Ascending aorta (tissue), 2 donors: Measurements from ENCODE around the gene PNMA6F. TPM values are rescaled to one million over a fixed set of nuclear protein-coding genes. Genes with fewer than 3 reads are reported as not detected.

Source experiments
- DNase-seq, 2 donors: peaks; one replicate each; pipeline ENCODE4 v3.0.0-alpha.2; 2019; ENCODE audit warnings: low spot score in 2 of 2
- H3K27ac ChIP-seq, 2 donors: fragments of 200-600 bp; sonication (generic); one replicate each; pipeline ENCODE4 v1.5.1; 2016 to 2017; ENCODE audit warnings: mild to moderate bottlenecking in 1 of 2
- H3K27me3 ChIP-seq: fragments of 200-600 bp; sonication (generic); one replicate; pipeline ENCODE4 v1.5.1; 2017
- H3K36me3 ChIP-seq, 2 donors: fragments of 200-600 bp; sonication (generic); one replicate each; pipeline ENCODE4 v1.5.1; 2016
- H3K4me1 ChIP-seq, 2 donors: fragments of 200-600 bp; sonication (generic); one replicate each; pipeline ENCODE4 v1.5.1; 2016 to 2017; ENCODE audit warnings: mild to moderate bottlenecking in 1 of 2
- H3K4me3 ChIP-seq, 2 donors: fragments of 200-600 bp; sonication (generic); one replicate each; pipeline ENCODE4 v1.5.1; 2016 to 2017; ENCODE audit warnings: mild to moderate bottlenecking in 1 of 2
- H3K9me3 ChIP-seq, 2 donors: fragments of 200-600 bp; sonication (generic); one replicate each; pipeline ENCODE4 v1.5.1; 2016
- CTCF ChIP-seq, 3 experiments: fragments of 200-600 bp in 2 of 3; fragments of 450-650 bp in 1 of 3; sonication (generic) in 2 of 3; IDR thresholded peaks; one replicate each; pipeline ENCODE4 v1.5.1; 2016 to 2019; ENCODE audit warnings: antibody characterized with exemption in 3 of 3, mild to moderate bottlenecking in 1 of 3, moderate library complexity in 1 of 3
- intact Hi-C: fragments of 100-400 bp; cut with DNase I; formaldehyde crosslinking; loops from one replicate; pipeline ENCODE4 v1.15.1; 2023
- total RNA-seq: library from RNA; depleted of rRNA; stranded (reverse); fragments of >200 nt; gene quantifications from one replicate; pipeline ENCODE4 v1.1.0, GENCODE V29; 2016

Gene PNMA6F
- total RNA-seq, 1 donor from 2014 or later = not detected

GRCh38 chrX:153365670-153366069 is 44.1 kb upstream of the PNMA6F start:
- DNase-seq = no peak
- intact Hi-C loops = no loop called here
- TF ChIP-seq CTCF (IDR thresholded peaks at IDR 0.05) = no peak
- no peaks in the 10 kb centered on the region for H3K4me1 ChIP-seq
- no peak overlapping the region for H3K27ac ChIP-seq
- H3K9me3 ChIP-seq = no peaks in the 10 kb centered on the region
- H3K27me3 ChIP-seq = no peaks in the 10 kb centered on the region
- no peak overlapping the region for H3K4me3 ChIP-seq
- no peaks in the 10 kb centered on the region for H3K36me3 ChIP-seq

DNA sequence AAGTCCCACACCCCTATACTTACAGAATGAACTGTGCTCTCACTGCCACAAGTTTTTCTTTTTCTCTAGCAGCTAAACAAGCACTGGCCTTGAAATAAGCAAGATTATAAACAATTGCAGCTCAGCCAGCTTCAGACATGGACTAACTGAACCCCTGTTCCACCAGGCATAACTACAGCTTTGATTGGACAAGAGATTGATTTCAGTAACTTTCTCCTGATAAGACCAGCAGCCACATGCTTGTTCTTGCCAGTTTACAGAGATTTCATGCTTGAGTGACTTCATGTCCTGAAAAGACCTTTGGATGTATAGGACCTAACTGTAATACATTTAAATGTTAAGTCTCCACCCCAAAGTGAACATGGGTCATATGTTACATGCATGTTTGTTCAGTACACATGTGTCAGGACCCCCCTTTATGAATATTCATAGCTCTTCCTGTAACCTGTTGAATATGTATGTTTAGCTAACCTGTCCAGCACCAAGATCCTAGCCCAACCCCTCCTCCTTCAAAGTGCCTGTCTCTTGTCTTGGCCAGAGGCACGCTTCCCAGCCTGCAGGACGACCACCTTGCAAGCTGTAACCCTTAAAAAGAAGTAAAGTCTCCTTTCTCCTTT is 40.3 kb upstream of the PNMA6F start:
- TF ChIP-seq CTCF (IDR thresholded peaks at IDR 0.05) = no peak
- no peaks in the 10 kb centered on the region for H3K36me3 ChIP-seq
- no peaks in the 10 kb centered on the region for H3K4me1 ChIP-seq
- no peaks in the 10 kb centered on the region for H3K9me3 ChIP-seq
- H3K27me3 ChIP-seq = no peaks in the 10 kb centered on the region
- intact Hi-C loops = no loop called here
- H3K27ac ChIP-seq = no peak overlapping the region
- no peak overlapping the region for H3K4me3 ChIP-seq
- DNase-seq = no peak

GRCh38 chrX:153357877-153358276 is 36.3 kb upstream of the PNMA6F start:
- no peaks in the 10 kb centered on the region for H3K4me1 ChIP-seq
- no peak overlapping the region for H3K4me3 ChIP-seq
- TF ChIP-seq CTCF (IDR thresholded peaks at IDR 0.05) = no peak
- intact Hi-C loops = no loop called here
- DNase-seq = no peak
- H3K27ac ChIP-seq = no peak overlapping the region
- H3K27me3 ChIP-seq = no peaks in the 10 kb centered on the region
- H3K36me3 ChIP-seq = no peaks in the 10 kb centered on the region
- no peaks in the 10 kb centered on the region for H3K9me3 ChIP-seq

DNA sequence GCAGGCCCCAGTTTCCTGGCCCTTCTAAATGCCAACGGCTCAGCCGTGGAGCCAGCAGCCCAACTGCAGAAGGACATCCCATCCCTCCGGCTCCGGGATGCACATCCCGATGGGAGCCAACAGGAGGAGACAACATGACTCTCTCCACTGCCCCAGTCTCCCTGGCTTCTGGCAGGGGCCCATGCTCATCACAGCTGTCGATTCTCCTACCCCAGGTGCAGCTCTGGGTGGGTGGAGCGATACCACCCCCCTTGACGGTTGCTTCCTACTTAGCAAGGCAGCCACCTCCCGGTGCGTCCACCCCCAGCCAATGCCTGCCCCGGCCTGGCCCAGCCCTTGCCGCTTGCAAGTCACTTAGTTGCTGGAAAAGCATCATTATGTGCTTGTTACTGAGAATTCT is 31.8 kb upstream of the PNMA6F start:
- intact Hi-C loops = no loop called here
- Histone ChIP-seq H3K4me3 (no peak overlapping the region), H3K27me3 (no peaks in the 10 kb centered on the region), H3K36me3 (peaks cover 7 to 8% of the 10 kb centered on the region in 2 donors), H3K4me1 (no peaks in the 10 kb centered on the region), H3K9me3 (no peaks in the 10 kb centered on the region), H3K27ac (no peak overlapping the region)
- no peak for TF ChIP-seq CTCF (IDR thresholded peaks at IDR 0.05)
- DNase-seq = no peak

DNA sequence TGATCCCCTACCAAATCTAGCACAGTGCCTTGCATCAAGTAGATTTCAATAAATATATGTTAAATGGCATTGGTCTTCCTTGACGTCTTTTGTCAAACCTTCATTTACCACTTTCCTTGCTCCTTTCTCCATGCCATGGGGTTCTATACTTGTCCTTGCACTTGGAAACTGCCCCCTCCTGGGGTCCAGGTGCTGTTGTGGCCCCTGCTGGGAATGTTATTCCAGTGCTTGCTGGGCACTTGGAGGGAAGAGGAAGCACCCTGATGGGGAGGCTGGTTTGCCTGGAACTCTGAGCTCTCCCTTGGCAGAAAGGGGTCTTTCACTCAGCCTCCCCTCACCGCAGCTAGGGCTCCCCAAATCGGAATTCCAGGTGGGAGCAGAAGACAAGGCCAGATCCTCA is 31.3 kb upstream of the PNMA6F start:
- DNase-seq = no peak
- no peak overlapping the region for H3K27ac ChIP-seq
- H3K4me3 ChIP-seq = no peak overlapping the region
- no peaks in the 10 kb centered on the region for H3K27me3 ChIP-seq
- H3K36me3 ChIP-seq = peaks cover 7 to 14% of the 10 kb centered on the region in 2 donors
- TF ChIP-seq CTCF (IDR thresholded peaks at IDR 0.05) = no peak
- intact Hi-C loops = no loop called here
- no peaks in the 10 kb centered on the region for H3K9me3 ChIP-seq
- no peaks in the 10 kb centered on the region for H3K4me1 ChIP-seq

GRCh38 chrX:153351981-153352380 is 30.4 kb upstream of the PNMA6F start:
- no peak for DNase-seq
- H3K4me1 ChIP-seq = no peaks in the 10 kb centered on the region
- no peaks in the 10 kb centered on the region for H3K9me3 ChIP-seq
- peaks cover 16 to 23% of the 10 kb centered on the region in 2 donors for H3K36me3 ChIP-seq
- TF ChIP-seq CTCF (IDR thresholded peaks at IDR 0.05) = no peak
- no peaks in the 10 kb centered on the region for H3K27me3 ChIP-seq
- intact Hi-C loops = no loop called here
- no peak overlapping the region for H3K27ac ChIP-seq
- H3K4me3 ChIP-seq = no peak overlapping the region
